Peyer's patch (tissue), 4 donors: ENCODE data around the gene LSM12.

Source experiments
- CTCF ChIP-seq, 6 experiments: fragments of 450-650 bp in 4 of 6; fragments of 200-600 bp in 2 of 6; sonication (generic) in 1 of 6; IDR thresholded peaks; one replicate each; pipeline ENCODE4 v1.5.1; 2017 to 2019; ENCODE audit warnings: antibody characterized with exemption in 6 of 6, mild to moderate bottlenecking in 3 of 6, moderate library complexity in 1 of 6
- POLR2A ChIP-seq, 2 donors: fragments of 450-650 bp; IDR thresholded peaks; one replicate each; pipeline ENCODE4 v1.5.1; 2017; ENCODE audit warnings: antibody characterized with exemption in 2 of 2, mild to moderate bottlenecking in 2 of 2, moderate library complexity in 2 of 2

- TF ChIP-seq CTCF (IDR thresholded peaks at IDR 0.05) (no peak), POLR2A (IDR thresholded peaks at IDR 0.05) (no peak)
These were observed 24.9 kb upstream of the LSM12 start for GRCh38 chr17:44091200-44091997.
